Heart left ventricle (tissue), 16 donors: ENCODE data around the gene GNB1L. TPM values are rescaled to one million over a fixed set of nuclear protein-coding genes. Genes with fewer than 3 reads are reported as not detected.

Experiments
- ATAC-seq, 4 donors: fragments of 200-7000 bp; cut with Tn5 transposase; one replicate each; pipeline ENCODE4 v1.9.1; 2020 to 2022; ENCODE audit warnings: moderate library complexity in 4 of 4, mild to moderate bottlenecking in 3 of 4, moderate number of reproducible peaks in 1 of 4
- DNase-seq, 5 donors: peaks; one replicate each; pipeline ENCODE4 v3.0.0-alpha.2; 2020
- H3K27ac ChIP-seq, 12 donors: fragments of 200-600 bp; sonication (generic) in 4 of 12; one replicate each; pipeline versions ENCODE4 v1.5.0 to v1.8.0; 2016 to 2022; ENCODE audit warnings: mild to moderate bottlenecking in 2 of 12
- H3K27me3 ChIP-seq, 9 donors: fragments of 200-600 bp; sonication (generic) in 2 of 9; one replicate each; pipeline versions ENCODE4 v1.5.1 to v1.8.0; 2016 to 2022; ENCODE audit warnings: mild to moderate bottlenecking in 3 of 9
- H3K36me3 ChIP-seq, 9 donors: fragments of 200-600 bp; sonication (generic) in 2 of 9; one replicate each; pipeline versions ENCODE4 v1.5.0 to v1.8.0; 2018 to 2022; ENCODE audit warnings: mild to moderate bottlenecking in 2 of 9
- H3K4me1 ChIP-seq, 12 donors: fragments of 200-600 bp; sonication (generic) in 4 of 12; one replicate each; pipeline versions ENCODE4 v1.5.0 to v1.8.0; 2016 to 2022; ENCODE audit warnings: mild to moderate bottlenecking in 3 of 12
- H3K4me3 ChIP-seq, 12 donors: fragments of 200-600 bp; sonication (generic) in 4 of 12; one replicate each; pipeline versions ENCODE4 v1.5.0 to v1.8.0; 2017 to 2022; ENCODE audit warnings: mild to moderate bottlenecking in 9 of 12, moderate library complexity in 4 of 12
- H3K9me3 ChIP-seq, 12 donors: fragments of 200-600 bp; sonication (generic) in 4 of 12; one replicate each; pipeline versions ENCODE4 v1.5.0 to v1.8.0; 2016 to 2022; ENCODE audit warnings: mild to moderate bottlenecking in 1 of 12
- POLR2A ChIP-seq, 2 donors: fragments of 450-650 bp; IDR thresholded peaks; one replicate each; pipeline ENCODE4 v1.6.1; 2017; ENCODE audit warnings: antibody characterized with exemption in 2 of 2, mild to moderate bottlenecking in 2 of 2, moderate library complexity in 2 of 2
- WGBS, 4 donors: extraction: QIAGEN DNeasy Blood & Tissue Kit in 2 of 4; methylation state at CpG; one replicate each; pipeline versions ENCODE4 v1.1.5 to v1.1.7; 2013 to 2018; 5-methylcytosine and 5-hydroxymethylcytosine counted together
- intact Hi-C, 10 donors: fragments of 100-400 bp; cut with DNase I; formaldehyde crosslinking; loops; one replicate each; pipeline versions ENCODE4 v1.11.1 to v1.14.2; 2022
- polyA plus RNA-seq, 2 donors: library from polyadenylated mRNA; stranded (reverse); fragments of 200-250 nt; gene quantifications; one replicate each; pipeline ENCODE4 v1.2.3, GENCODE V29; 2013
- total RNA-seq, 9 donors: library from RNA; depleted of rRNA in 2 of 9; stranded (reverse); fragments of >200 nt in 2 of 9; fragmentation: NEBNext Ultra II Directional in 3 of 9; extraction: Animal tissue kit (Norgen Biotek cat#: 25700) in 3 of 9; gene quantifications; one replicate each; pipeline versions ENCODE4 v1.1.0 to v1.2.4, GENCODE V29; 2016 to 2023
- TF ChIP-seq, protein P1 (sequence below), 12 donors: fragments of 200-600 bp; sonication (generic) in 4 of 12; IDR thresholded peaks; one replicate each; pipeline versions ENCODE4 v1.5.0 to v1.8.0; 2018 to 2022; ENCODE audit warnings: antibody characterized with exemption in 12 of 12, mild to moderate bottlenecking in 5 of 12
- donor health status: ischemic (EF 13 %, LVEDD 7.1; RV severe dilation, severe dysfunction).
- donor health status: healthy with polysubstance abuse.
- donor health status: DM: no; HTN: yes; CAD: no.
- donor health status: DM: no; HTN: no; CAD: no.
- donor health status: ischemic (EF 25% LVEDD 6.9; RV normal size, moderate dysfunction).
- donor health status: ischemic (EF 25% LVEDD 5.7; RV mildly dilated, moderate dysfunction).
- donor health status: healthy.
- donor health status: DM: yes; HTN: yes; CAD: no.
- donor health status: ischemic (EF 35%, LVEDD 5.7; RV mildly dilated, moderate dysfunction).
- donor health status: nonischemic (EF 11% LVEDD 7.7; RV severe dilation, severe dysfunction).
- donor health status: DM: yes; HTN: yes; CAD: no.
- donor health status: PGD.
- donor health status: ischemic (EF 29% LVEDD 5.4; RV normal size, mild dysfunction).
- donor health status: nonischemic (EF 23%, LVEDD 6.1; RV moderate dilation, normal function).

GNB1L gene
- total and polyA plus RNA-seq, 11 donors, result 1.6 to 9.2 (median 2.4) TPM

DNA sequence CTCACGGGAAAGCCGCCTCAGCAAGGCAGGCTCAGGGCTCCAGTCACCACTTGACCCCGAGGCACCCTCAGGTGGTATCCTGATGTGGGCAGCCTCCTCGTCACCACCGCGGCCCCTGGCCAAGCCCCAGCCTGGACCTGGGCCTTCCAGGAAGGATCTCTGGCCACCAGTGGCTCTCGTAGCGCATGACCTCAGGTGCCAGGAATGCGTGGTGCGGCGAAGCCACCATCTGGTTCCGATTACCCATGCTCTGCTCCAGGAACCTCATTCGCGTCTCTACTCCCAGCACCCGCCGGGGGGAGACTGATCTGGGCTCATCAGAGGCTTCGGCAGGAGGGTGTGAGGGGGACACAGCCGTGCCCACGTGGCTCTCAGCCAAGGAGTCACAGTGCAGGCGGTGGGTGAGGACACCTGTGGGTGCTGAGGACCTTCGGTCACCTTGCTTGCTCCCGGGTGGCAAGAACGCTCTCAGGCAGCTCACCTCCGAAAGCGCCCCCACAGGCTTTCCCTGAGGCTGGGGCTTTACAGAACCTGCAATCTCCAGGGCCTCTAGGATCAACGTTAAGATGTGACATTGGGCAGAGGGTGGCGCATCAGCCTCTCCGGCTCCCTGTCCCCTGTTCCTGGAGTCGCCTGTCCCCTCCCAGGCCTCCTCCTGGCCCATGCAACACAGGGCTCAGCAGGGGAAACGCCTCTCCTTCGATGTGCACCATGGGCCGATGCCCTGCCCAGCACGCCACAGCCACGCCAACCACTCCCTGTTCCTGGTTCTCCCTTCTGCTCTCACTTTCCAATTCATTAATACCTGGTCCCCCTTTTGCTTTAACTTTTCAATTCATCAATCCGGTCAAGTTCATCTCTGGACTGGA lies 55.1 kb downstream of the GNB1L start:
- H3K9me3 ChIP-seq, result no peaks in the 10 kb centered on the region
- WGBS, 4 donors, result 83 to 91% (median 88%) methylated on average over 20 to 35 of the region's 35 CpGs
- peaks cover 0 to 5% (median 0%) of the 10 kb centered on the region in 12 donors for H3K4me1 ChIP-seq
- no peak for TF ChIP-seq POLR2A (IDR thresholded peaks at IDR 0.05)
- TF ChIP-seq, protein P1, sequence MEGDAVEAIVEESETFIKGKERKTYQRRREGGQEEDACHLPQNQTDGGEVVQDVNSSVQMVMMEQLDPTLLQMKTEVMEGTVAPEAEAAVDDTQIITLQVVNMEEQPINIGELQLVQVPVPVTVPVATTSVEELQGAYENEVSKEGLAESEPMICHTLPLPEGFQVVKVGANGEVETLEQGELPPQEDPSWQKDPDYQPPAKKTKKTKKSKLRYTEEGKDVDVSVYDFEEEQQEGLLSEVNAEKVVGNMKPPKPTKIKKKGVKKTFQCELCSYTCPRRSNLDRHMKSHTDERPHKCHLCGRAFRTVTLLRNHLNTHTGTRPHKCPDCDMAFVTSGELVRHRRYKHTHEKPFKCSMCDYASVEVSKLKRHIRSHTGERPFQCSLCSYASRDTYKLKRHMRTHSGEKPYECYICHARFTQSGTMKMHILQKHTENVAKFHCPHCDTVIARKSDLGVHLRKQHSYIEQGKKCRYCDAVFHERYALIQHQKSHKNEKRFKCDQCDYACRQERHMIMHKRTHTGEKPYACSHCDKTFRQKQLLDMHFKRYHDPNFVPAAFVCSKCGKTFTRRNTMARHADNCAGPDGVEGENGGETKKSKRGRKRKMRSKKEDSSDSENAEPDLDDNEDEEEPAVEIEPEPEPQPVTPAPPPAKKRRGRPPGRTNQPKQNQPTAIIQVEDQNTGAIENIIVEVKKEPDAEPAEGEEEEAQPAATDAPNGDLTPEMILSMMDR (IDR thresholded peaks at IDR 0.05), result no peak
- no peaks in the 10 kb centered on the region for H3K27me3 ChIP-seq
- ATAC-seq (peak; percentile 14 to 69 (median 40)), DNase-seq (peak in 2 of 5 donors; percentile 37 to 59)
- no peak overlapping the region for H3K27ac ChIP-seq
- no peak overlapping the region for H3K4me3 ChIP-seq
- H3K36me3 ChIP-seq, result no peaks in the 10 kb centered on the region
- intact Hi-C loops, result no loop called here

DNA sequence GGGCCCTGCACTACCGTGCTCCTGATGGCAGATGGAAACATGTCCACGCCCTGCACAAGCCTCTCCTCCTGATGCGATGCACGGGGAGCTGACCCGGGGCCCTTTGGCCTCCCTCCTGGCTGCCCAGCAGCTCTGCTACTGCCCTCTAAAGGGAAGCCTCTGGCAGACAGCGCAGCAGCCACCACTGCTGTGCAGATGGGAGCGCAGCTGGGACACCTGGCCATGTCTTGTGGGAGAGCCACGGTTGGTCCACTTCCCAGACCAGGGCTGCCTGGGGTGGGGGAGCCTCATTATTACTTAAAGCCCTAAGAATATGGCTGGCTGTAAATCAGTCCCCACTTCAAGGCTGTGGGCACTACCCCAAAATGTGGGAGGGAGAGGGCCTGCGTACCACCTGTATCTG lies 55.8 kb downstream of the GNB1L start:
- no peak overlapping the region for H3K4me3 ChIP-seq
- DNase-seq (peak in 1 of 5 donors; percentile 57), ATAC-seq (no peak)
- no peak overlapping the region for H3K27ac ChIP-seq
- H3K4me1 ChIP-seq, result peaks cover 0 to 5% (median 0%) of the 10 kb centered on the region in 12 donors
- H3K9me3 ChIP-seq, result peaks cover 0 to 3% (median 0%) of the 10 kb centered on the region in 12 donors
- WGBS, 4 donors, result 83 to 90% (median 87%) methylated on average over 3 to 9 of the region's 9 CpGs
- H3K27me3 ChIP-seq, result no peaks in the 10 kb centered on the region
- TF ChIP-seq, protein P1 (IDR thresholded peaks at IDR 0.05), result no peak
- no peak for TF ChIP-seq POLR2A (IDR thresholded peaks at IDR 0.05)
- intact Hi-C loops, result no loop called here
- no peaks in the 10 kb centered on the region for H3K36me3 ChIP-seq

DNA sequence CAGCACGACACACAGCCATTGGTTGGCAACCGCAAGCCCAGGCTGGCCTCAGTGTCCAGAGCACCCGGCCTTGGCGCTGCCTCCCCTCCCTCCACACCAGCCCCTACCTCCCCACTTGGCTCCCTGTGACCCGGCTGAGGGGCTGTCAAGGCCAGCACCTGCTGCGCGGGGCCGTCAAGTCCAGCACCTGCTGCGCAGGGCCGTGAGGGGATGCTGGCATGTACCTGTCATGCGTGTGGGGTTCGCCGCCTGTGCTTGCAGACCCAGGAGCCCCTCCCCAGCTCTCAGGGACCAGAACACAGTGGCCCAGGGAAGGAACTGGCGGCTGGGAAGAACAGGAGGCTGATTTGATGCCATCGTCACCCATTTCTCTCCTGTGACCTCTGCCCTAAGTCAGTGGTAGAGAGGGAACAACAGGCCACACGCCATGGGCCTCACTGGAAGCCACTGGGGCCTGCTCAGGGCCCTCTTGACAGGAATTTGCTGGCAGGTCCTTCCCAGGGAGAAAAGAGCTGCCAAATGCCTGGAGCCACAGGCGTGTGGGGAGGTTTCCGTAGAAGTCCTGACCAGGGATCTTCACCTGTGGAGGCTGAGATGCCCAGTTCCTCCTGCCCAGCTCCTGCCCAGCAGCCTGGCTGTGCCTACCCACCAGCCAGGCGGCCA lies 56.5 kb downstream of the GNB1L start:
- Histone ChIP-seq H3K27ac (no peak overlapping the region), H3K27me3 (no peaks in the 10 kb centered on the region), H3K36me3 (no peaks in the 10 kb centered on the region), H3K4me3 (no peak overlapping the region), H3K4me1 (peaks cover 0 to 5% (median 0%) of the 10 kb centered on the region in 12 donors), H3K9me3 (peaks cover 0 to 11% (median 0%) of the 10 kb centered on the region in 12 donors)
- WGBS, 4 donors, result 84 to 91% (median 89%) methylated on average over 13 to 19 of the region's 19 CpGs
- intact Hi-C loops, result no loop called here
- DNase-seq (peak in 1 of 5 donors; percentile 37), ATAC-seq (peak in 2 of 4 donors; percentile 23 to 65)
- no peak for TF ChIP-seq POLR2A (IDR thresholded peaks at IDR 0.05)
- TF ChIP-seq, protein P1 (IDR thresholded peaks at IDR 0.05), result no peak
